K562 (cell line): ENCODE data around the gene LCE1E. TPM values are rescaled to one million over a fixed set of nuclear protein-coding genes. Genes with fewer than 3 reads are reported as not detected.

ENCODE experiments used
- ATAC-seq: fragments of 200-7000 bp; cut with Tn5 transposase; 3 replicates; pipeline ENCODE4 v1.9.1; 2020; ENCODE audit warnings: moderate library complexity
- BruUV-seq: library from RNA; stranded (reverse); fragments of 400-500 nt; replicated peaks from 2 replicates; lab custom pipeline; 2021; lab: Mats Ljungman, UMichigan
- CTCF ChIA-PET: fragments of 300-600 bp; formaldehyde crosslinking; extraction: SDS; loops from one replicate; lab custom pipeline; 2021; ENCODE audit warnings: low intra/inter-chr PET ratio; lab: Yijun Ruan, JAX
- POLR2A ChIA-PET: fragments of 300-600, 350-650 bp; sonication (Branson Sonifier 250); formaldehyde crosslinking; extraction: SDS; loops from one replicate; lab custom pipeline; 2021; ENCODE audit warnings: antibody characterized with exemption, inconsistent platforms; lab: Yijun Ruan, JAX
- DNase-seq, 4 experiments: peaks; one replicate each; pipeline versions ENCODE4 v3.0.0 to v3.0.0-alpha.2; 2011 to 2018; ENCODE audit warnings: low spot score in 3 of 4, mixed read lengths in 3 of 4; ENCODE audit errors: extremely low read depth in 1 of 4
- FAIRE-seq: peaks from 2 replicates; lab custom pipeline; 2011; peaks lifted over from hg19 to GRCh38; lab: Jason Lieb, UNC
- H2AFZ ChIP-seq: 2 replicates; pipeline ENCODE4 v1.6.0; 2011; ENCODE audit warnings: low read depth, low read length, control low read depth, inconsistent platforms
- H3K27ac ChIP-seq: fragments of 200-600 bp; 3 replicates; pipeline ENCODE4 v1.8.0; 2011; ENCODE audit warnings: low read depth, mild to moderate bottlenecking, control low read depth, inconsistent platforms, low read length, moderate library complexity, mixed read lengths; ENCODE audit errors: extremely low read depth
- H3K27me3 ChIP-seq, 2 experiments: fragments of 300-600 bp in 1 of 2; 2 replicates in 1 of 2; 3 replicates in 1 of 2; pipeline versions ENCODE4 v1.6.0 to v1.8.0; 2011; ENCODE audit warnings: inconsistent platforms in 2 of 2, low read length in 2 of 2, mild to moderate bottlenecking in 1 of 2, mixed read lengths in 1 of 2, moderate library complexity in 1 of 2; ENCODE audit not compliant: control insufficient read depth in 2 of 2, insufficient read depth in 2 of 2
- H3K36me3 ChIP-seq: fragments of 300-600 bp; 3 replicates; pipeline ENCODE4 v1.8.0; 2011; ENCODE audit warnings: mild to moderate bottlenecking, low read length, inconsistent platforms; ENCODE audit not compliant: control insufficient read depth, insufficient read depth
- H3K4me1 ChIP-seq, 2 experiments: fragments of 200-600 bp in 1 of 2; replicated peaks in 1 of 2; 2 replicates in 1 of 2; 3 replicates in 1 of 2; pipeline versions ENCODE4 v1.5.1 to v1.8.0; 2011; ENCODE audit warnings: inconsistent platforms in 2 of 2, low read length in 2 of 2, mild to moderate bottlenecking in 1 of 2, mixed read lengths in 1 of 2, moderate library complexity in 1 of 2; ENCODE audit not compliant: control insufficient read depth in 2 of 2, insufficient read depth in 2 of 2
- H3K4me2 ChIP-seq: 2 replicates; pipeline ENCODE4 v1.6.1; 2011; ENCODE audit warnings: low read length, control low read depth, inconsistent platforms, mixed read lengths; ENCODE audit not compliant: insufficient read depth
- H3K4me3 ChIP-seq: fragments of 200-600 bp; sonication (generic), shearing (Covaris generic); 2 replicates; pipeline ENCODE4 v1.5.1; 2016; ENCODE audit warnings: control low read depth, inconsistent platforms
- H3K79me2 ChIP-seq: fragments of 200-600 bp; 3 replicates; pipeline ENCODE4 v1.8.0; 2011; ENCODE audit warnings: low read length, inconsistent platforms; ENCODE audit not compliant: control insufficient read depth, insufficient read depth
- H3K9ac ChIP-seq, 2 experiments: 2 replicates each; pipeline versions ENCODE4 v1.6.0 to v1.6.1; 2011; ENCODE audit warnings: low read depth in 2 of 2, low read length in 2 of 2, control low read depth in 1 of 2, inconsistent platforms in 1 of 2, mild to moderate bottlenecking in 1 of 2, mixed read lengths in 1 of 2; ENCODE audit not compliant: insufficient read depth in 1 of 2
- H3K9me1 ChIP-seq: one replicate; pipeline ENCODE4 v1.6.0; 2011; ENCODE audit warnings: inconsistent platforms, mild to moderate bottlenecking, low read length, moderate library complexity; ENCODE audit not compliant: control insufficient read depth, insufficient read depth
- H3K9me3 ChIP-seq: replicated peaks from 2 replicates; pipeline ENCODE4 v1.5.1; 2011; ENCODE audit warnings: low read depth, low read length, inconsistent platforms; ENCODE audit not compliant: control insufficient read depth, insufficient read depth
- H4K20me1 ChIP-seq: replicated peaks from 2 replicates; pipeline ENCODE4 v1.6.1; 2011; ENCODE audit warnings: low read length, inconsistent platforms, mixed read lengths; ENCODE audit not compliant: control insufficient read depth, insufficient read depth
- KDM4B ChIP-seq, 2 experiments: fragments of 450-650 bp in 1 of 2; sonication (generic) in 1 of 2; IDR thresholded peaks; 2 replicates each; pipeline ENCODE4 v1.6.1; 2016 to 2017; ENCODE audit warnings: borderline replicate concordance in 2 of 2, antibody characterized with exemption in 1 of 2, low read depth in 1 of 2, mild to moderate bottlenecking in 1 of 2
- MTA2 ChIP-seq: fragments of 450-650 bp; IDR thresholded peaks from 2 replicates; pipeline ENCODE4 v1.6.1; 2016; ENCODE audit warnings: low read depth
- NCOR1 ChIP-seq: fragments of 450-650 bp; IDR thresholded peaks from 2 replicates; pipeline ENCODE4 v1.6.1; 2016; ENCODE audit warnings: mild to moderate bottlenecking, moderate library complexity
- RBM25 ChIP-seq: fragments of 200-400 bp; formaldehyde crosslinking; IDR thresholded peaks from 2 replicates; pipeline ENCODE4 v1.6.1; 2018; ENCODE audit warnings: low read length, low read depth, moderate library complexity; ENCODE audit not compliant: severe bottlenecking
- SMARCA5 ChIP-seq: fragments of 450-650 bp; IDR thresholded peaks from 2 replicates; pipeline ENCODE4 v1.6.1; 2016
- TAL1 ChIP-seq: fragments of 450-650 bp; IDR thresholded peaks from 2 replicates; pipeline ENCODE4 v1.6.1; 2016; ENCODE audit warnings: mild to moderate bottlenecking
- ZBTB7A ChIP-seq: IDR thresholded peaks from 2 replicates; pipeline ENCODE4 v1.6.1; 2011; ENCODE audit warnings: low read depth, mild to moderate bottlenecking, low read length, moderate library complexity, borderline replicate concordance; ENCODE audit not compliant: control insufficient read depth
- ZC3H11A ChIP-seq: IDR thresholded peaks from 2 replicates; pipeline ENCODE4 v1.6.1; 2012; ENCODE audit warnings: low read depth, low read length, improper control_type of control experiment
- ZNF143 ChIP-seq: sonication (generic); formaldehyde crosslinking; IDR thresholded peaks from 2 replicates; pipeline ENCODE4 v1.9.0; 2022; ENCODE audit warnings: mild to moderate bottlenecking, missing genetic modification reagents
- ZNF561 ChIP-seq: fragments of 450-650 bp; formaldehyde crosslinking; conservative IDR thresholded peaks from 2 replicates; pipeline ENCODE4 v1.4.0; 2020; ENCODE audit warnings: mild to moderate bottlenecking, moderate library complexity
- WGBS: fragments of 100-300 bp; shearing (Covaris generic); methylation state at CpG from one replicate; pipeline ENCODE4 v1.1.6; 2016; ENCODE audit warnings: low coverage, mixed read lengths; ENCODE audit not compliant: insufficient coverage; ENCODE audit errors: missing lambda C conversion rate; 5-methylcytosine and 5-hydroxymethylcytosine counted together
- in situ Hi-C: fragments of 300-500 bp; cut with MboI; formaldehyde crosslinking; loops from 4 replicates; pipeline ENCODE4 v1.15.0; 2018; ENCODE audit warnings: inconsistent platforms, mixed read lengths
- intact Hi-C: fragments of 100-400 bp; cut with micrococcal nuclease; formaldehyde crosslinking; loops from 2 replicates; pipeline ENCODE4 v1.14.2; 2022
- polyA plus RNA-seq, 8 experiments: library from polyadenylated mRNA; depleted of rRNA in 4 of 8; stranded (reverse) in 5 of 8; unstranded in 3 of 8; fragments of >200 nt; fragmentation: Nextera tagmentation in 2 of 8; fragmentation: Illumina TruSeq in 1 of 8; extraction: Ambion mirVana in 2 of 8; extraction: Trizol in 1 of 8; gene quantifications; 2 replicates each; pipeline versions ENCODE4 v1.2.1 to v1.2.3, GENCODE V29; 2011 to 2014; ENCODE audit warnings: inconsistent platforms in 1 of 8, missing spikeins in 1 of 8
- total RNA-seq, 7 experiments: library from RNA; depleted of rRNA in 6 of 7; stranded (reverse); fragments of >200 nt in 6 of 7; fragmentation: Illumina TruSeq in 2 of 7; extraction: Trizol in 2 of 7; gene quantifications; 2 replicates each; pipeline versions ENCODE4 v1.2.1 to v1.2.3, GENCODE V29; 2011 to 2021; ENCODE audit warnings: low replicate concordance in 1 of 7
- TF ChIP-seq, protein P1 (sequence below): fragments of 450-650 bp; formaldehyde crosslinking; IDR thresholded peaks from 2 replicates; pipeline ENCODE4 v1.4.0; 2020; ENCODE audit warnings: mild to moderate bottlenecking, moderate library complexity
- TF ChIP-seq, protein P2 (sequence below): fragments of 450-650 bp; IDR thresholded peaks from 2 replicates; pipeline ENCODE4 v1.6.1; 2016; ENCODE audit warnings: low read depth

Gene LCE1E
- total and polyA plus RNA-seq, 9 of the 15 experiments (the other 6 are each of a cell fraction or from before 2014, with no cell fraction given), result not detected

DNA sequence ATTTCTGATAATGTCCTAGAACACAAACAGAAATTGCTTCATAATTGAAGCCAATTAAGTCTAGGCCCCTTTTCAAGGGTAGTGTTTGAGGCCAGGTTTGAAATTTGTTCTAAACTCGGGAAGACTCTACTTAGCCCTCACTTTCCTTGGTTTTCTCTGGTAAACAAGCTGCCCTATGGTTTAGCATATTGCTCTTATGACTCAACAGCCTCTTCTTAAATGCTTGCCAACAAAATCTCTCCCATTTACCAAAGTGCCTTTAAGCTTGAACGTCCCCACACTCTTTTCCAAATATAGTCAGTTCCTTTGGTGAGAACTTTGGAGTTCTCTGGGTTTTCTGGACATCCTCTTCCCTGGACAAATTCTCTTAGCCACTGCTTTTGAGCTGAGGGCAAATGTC lies 50.8 kb downstream of the LCE1E start:
- Histone ChIP-seq H4K20me1 (no peaks in the 10 kb centered on the region), H3K79me2 (no peaks in the 10 kb centered on the region), H3K9ac (no peak overlapping the region), H3K4me2 (no peak overlapping the region), H2AFZ (no peak overlapping the region), H3K9me1 (no peaks in the 10 kb centered on the region), H3K36me3 (no peaks in the 10 kb centered on the region), H3K27me3 (no peaks in the 10 kb centered on the region), H3K4me1 (no peaks in the 10 kb centered on the region), H3K27ac (no peak overlapping the region), H3K9me3 (no peaks in the 10 kb centered on the region), H3K4me3 (no peak overlapping the region)
- DNase-seq (no peak), FAIRE-seq (no peak), ATAC-seq (no peak)
- ChIA-PET POLR2A (interaction anchor here (0.7 to 0.9 kb wide), 2 partner anchors 10 to 25 kb away, joined by 3 read pairs; partner anchors contain the start of gene LCE1A), CTCF (no interaction called here)
- 0% methylated on average over 2 of the region's 2 CpGs for WGBS
- in situ Hi-C loops (no loop called here), intact Hi-C loops (no loop called here)
- BruUV-seq, result no TSS peak
- TF ChIP-seq ZNF561 (CRISPR knock-in tag) (no peak), NCOR1 (no peak), ZNF143 (CRISPR knock-in tag) (no peak), SMARCA5 (no peak), ZC3H11A (no peak), MTA2 (no peak), TAL1 (no peak), KDM4B (IDR thresholded peaks at IDR 0.05; ENCODE audit: borderline replicate concordance in 2 of 2, low read depth in 1 of 2) (no peak), ZBTB7A (no peak), RBM25 (no peak)
- TF ChIP-seq, protein P1, sequence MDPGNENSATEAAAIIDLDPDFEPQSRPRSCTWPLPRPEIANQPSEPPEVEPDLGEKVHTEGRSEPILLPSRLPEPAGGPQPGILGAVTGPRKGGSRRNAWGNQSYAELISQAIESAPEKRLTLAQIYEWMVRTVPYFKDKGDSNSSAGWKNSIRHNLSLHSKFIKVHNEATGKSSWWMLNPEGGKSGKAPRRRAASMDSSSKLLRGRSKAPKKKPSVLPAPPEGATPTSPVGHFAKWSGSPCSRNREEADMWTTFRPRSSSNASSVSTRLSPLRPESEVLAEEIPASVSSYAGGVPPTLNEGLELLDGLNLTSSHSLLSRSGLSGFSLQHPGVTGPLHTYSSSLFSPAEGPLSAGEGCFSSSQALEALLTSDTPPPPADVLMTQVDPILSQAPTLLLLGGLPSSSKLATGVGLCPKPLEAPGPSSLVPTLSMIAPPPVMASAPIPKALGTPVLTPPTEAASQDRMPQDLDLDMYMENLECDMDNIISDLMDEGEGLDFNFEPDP (CRISPR knock-in tag), result no peak
- TF ChIP-seq, protein P2, sequence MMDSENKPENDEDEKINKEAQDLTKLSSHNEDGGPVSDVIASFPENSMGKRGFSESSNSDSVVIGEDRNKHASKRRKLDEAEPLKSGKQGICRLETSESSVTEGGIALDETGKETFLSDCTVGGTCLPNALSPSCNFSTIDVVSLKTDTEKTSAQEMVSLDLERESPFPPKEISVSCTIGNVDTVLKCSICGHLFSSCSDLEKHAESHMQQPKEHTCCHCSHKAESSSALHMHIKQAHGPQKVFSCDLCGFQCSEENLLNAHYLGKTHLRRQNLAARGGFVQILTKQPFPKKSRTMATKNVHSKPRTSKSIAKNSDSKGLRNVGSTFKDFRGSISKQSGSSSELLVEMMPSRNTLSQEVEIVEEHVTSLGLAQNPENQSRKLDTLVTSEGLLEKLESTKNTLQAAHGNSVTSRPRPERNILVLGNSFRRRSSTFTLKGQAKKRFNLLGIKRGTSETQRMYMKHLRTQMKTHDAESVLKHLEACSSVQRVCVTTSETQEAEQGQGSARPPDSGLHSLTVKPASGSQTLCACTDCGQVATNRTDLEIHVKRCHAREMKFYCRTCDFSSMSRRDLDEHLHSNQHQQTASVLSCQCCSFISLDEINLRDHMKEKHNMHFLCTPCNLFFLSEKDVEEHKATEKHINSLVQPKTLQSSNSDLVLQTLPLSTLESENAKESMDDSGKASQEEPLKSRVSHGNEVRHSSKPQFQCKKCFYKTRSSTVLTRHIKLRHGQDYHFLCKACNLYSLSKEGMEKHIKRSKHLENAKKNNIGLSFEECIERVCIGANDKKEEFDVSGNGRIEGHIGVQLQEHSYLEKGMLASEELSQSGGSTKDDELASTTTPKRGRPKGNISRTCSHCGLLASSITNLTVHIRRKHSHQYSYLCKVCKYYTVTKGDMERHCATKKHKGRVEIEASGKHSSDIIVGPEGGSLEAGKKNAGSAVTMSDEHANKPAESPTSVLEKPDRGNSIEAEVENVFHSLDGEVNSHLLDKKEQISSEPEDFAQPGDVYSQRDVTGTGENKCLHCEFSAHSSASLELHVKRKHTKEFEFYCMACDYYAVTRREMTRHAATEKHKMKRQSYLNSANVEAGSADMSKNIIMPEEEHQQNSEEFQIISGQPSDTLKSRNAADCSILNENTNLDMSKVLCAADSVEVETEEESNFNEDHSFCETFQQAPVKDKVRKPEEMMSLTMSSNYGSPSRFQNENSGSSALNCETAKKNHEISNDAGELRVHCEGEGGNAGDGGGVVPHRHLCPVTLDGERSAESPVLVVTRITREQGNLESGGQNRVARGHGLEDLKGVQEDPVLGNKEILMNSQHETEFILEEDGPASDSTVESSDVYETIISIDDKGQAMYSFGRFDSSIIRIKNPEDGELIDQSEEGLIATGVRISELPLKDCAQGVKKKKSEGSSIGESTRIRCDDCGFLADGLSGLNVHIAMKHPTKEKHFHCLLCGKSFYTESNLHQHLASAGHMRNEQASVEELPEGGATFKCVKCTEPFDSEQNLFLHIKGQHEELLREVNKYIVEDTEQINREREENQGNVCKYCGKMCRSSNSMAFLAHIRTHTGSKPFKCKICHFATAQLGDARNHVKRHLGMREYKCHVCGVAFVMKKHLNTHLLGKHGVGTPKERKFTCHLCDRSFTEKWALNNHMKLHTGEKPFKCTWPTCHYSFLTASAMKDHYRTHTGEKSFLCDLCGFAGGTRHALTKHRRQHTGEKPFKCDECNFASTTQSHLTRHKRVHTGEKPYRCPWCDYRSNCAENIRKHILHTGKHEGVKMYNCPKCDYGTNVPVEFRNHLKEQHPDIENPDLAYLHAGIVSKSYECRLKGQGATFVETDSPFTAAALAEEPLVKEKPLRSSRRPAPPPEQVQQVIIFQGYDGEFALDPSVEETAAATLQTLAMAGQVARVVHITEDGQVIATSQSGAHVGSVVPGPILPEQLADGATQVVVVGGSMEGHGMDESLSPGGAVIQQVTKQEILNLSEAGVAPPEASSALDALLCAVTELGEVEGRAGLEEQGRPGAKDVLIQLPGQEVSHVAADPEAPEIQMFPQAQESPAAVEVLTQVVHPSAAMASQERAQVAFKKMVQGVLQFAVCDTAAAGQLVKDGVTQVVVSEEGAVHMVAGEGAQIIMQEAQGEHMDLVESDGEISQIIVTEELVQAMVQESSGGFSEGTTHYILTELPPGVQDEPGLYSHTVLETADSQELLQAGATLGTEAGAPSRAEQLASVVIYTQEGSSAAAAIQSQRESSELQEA, result no peak
